Ishikawa (cell line): ENCODE data around the gene E2F1.

Source experiments
- CEBPB ChIP-seq: IDR thresholded peaks from 2 replicates; pipeline ENCODE4 v1.6.1; 2012
- CREB1 ChIP-seq: IDR thresholded peaks from 2 replicates; pipeline ENCODE4 v1.6.1; 2012; ENCODE audit warnings: low read depth
- EGR1 ChIP-seq: IDR thresholded peaks from 2 replicates; pipeline ENCODE4 v1.6.1; 2012
- EP300 ChIP-seq: IDR thresholded peaks from 2 replicates; pipeline ENCODE4 v1.6.1; 2012; ENCODE audit warnings: borderline replicate concordance
- FOXM1 ChIP-seq: IDR thresholded peaks from 2 replicates; pipeline ENCODE4 v1.6.1; 2012; ENCODE audit warnings: low read depth, borderline replicate concordance
- MAX ChIP-seq: IDR thresholded peaks from 2 replicates; pipeline ENCODE4 v1.6.1; 2012
- NFIC ChIP-seq: IDR thresholded peaks from 2 replicates; pipeline ENCODE4 v1.6.1; 2012
- RAD21 ChIP-seq: IDR thresholded peaks from 2 replicates; pipeline ENCODE4 v1.6.1; 2012; ENCODE audit warnings: low read depth
- REST ChIP-seq: IDR thresholded peaks from 2 replicates; pipeline ENCODE4 v1.6.1; 2012; ENCODE audit warnings: low read depth, mild to moderate bottlenecking
- TAF1 ChIP-seq: IDR thresholded peaks from 2 replicates; pipeline ENCODE4 v1.6.1; 2012; ENCODE audit warnings: low read depth, mild to moderate bottlenecking
- TCF12 ChIP-seq: IDR thresholded peaks from 2 replicates; pipeline ENCODE4 v1.6.1; 2012; ENCODE audit warnings: low read depth
- TEAD4 ChIP-seq: IDR thresholded peaks from 2 replicates; pipeline ENCODE4 v1.6.1; 2012
- USF1 ChIP-seq: IDR thresholded peaks from 2 replicates; pipeline ENCODE4 v1.6.1; 2012
- YY1 ChIP-seq: IDR thresholded peaks from 2 replicates; pipeline ENCODE4 v1.6.1; 2012; ENCODE audit warnings: low read depth
- ZBTB7A ChIP-seq: IDR thresholded peaks from 2 replicates; pipeline ENCODE4 v1.6.1; 2012; ENCODE audit warnings: low read depth

The E2F1 gene

GRCh38 chr20:33645396-33645795, 40.8 kb downstream of the E2F1 start:
- no peak for TF ChIP-seq YY1

- TF ChIP-seq TCF12 (no peak), REST (no peak), ZBTB7A (no peak), FOXM1 (no peak), USF1 (no peak), TEAD4 (no peak), RAD21 (no peak), EGR1 (no peak), TAF1 (no peak), NFIC (no peak), CREB1 (no peak), YY1 (no peak), MAX (no peak), CEBPB (no peak), EP300 (no peak)
Measured at GRCh38 chr20:33645072-33645358, 41.2 kb downstream of the E2F1 start.

GRCh38 chr20:33644313-33645071, 41.7 kb downstream of the E2F1 start:
- TF ChIP-seq EGR1 (no peak), CREB1 (no peak), NFIC (no peak), RAD21 (no peak), EP300 (no peak), USF1 (no peak), ZBTB7A (no peak), CEBPB (no peak), TCF12 (no peak), TEAD4 (no peak), MAX (no peak), REST (no peak), YY1 (no peak), FOXM1 (no peak), TAF1 (no peak)

GRCh38 chr20:33640287-33640686, 45.9 kb downstream of the E2F1 start:
- no peak for TF ChIP-seq CREB1
- TF ChIP-seq ZBTB7A = no peak
- no peak for TF ChIP-seq YY1
- TF ChIP-seq REST = no peak
- no peak for TF ChIP-seq CEBPB
- no peak for TF ChIP-seq FOXM1
- no peak for TF ChIP-seq MAX
- TF ChIP-seq TEAD4 = no peak
- TF ChIP-seq USF1 = no peak
- no peak for TF ChIP-seq NFIC
- TF ChIP-seq RAD21 = no peak
- no peak for TF ChIP-seq EGR1
- TF ChIP-seq TAF1 = no peak
- no peak for TF ChIP-seq TCF12
- TF ChIP-seq EP300 = no peak
